ENCODE measurements around the gene DDX4. TPM values are rescaled to one million over a fixed set of nuclear protein-coding genes. Genes with fewer than 3 reads are reported as not detected.

DDX4 gene
- total RNA-seq, 1 experiment from 2014 or later: not detected

- DNase-seq (ENCODE audit: low spot score): no peak
These were observed 128.0 kb downstream of the DDX4 start for GRCh38 chr5:55865831-55866230.

DNA sequence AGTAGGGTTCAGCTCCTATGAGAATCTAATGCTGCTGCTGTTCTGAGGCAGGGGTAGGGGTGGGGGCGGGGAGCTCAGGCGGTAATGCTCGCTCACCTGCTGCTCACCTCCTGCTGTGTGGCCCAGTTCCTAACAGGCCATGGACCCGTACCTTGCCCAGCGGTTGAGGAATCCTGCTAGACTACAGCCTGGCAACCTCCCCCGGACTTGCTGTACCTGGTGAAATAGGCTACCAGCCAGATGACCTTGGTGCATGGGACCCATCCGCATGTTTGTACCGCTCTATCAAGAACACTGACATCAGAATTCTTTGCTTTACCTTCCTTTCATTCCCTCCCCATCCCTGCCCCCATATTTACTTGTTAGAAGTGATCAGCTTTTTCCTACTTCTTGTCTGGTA is 128.6 kb downstream of the DDX4 start:
- no peak for DNase-seq (ENCODE audit: low spot score)

Other genes starting within 250 kb of the DDX4 start
- gene PLPP1, start 203.1 kb upstream of the DDX4 start, total RNA-seq (2014; rRNA removed; shearing (Covaris generic)): 77.8 and 89.4 TPM in 2 replicates
- 15.0 and 17.9 TPM in 2 replicates for gene SLC38A9, start 25.7 kb upstream of the DDX4 start, total RNA-seq (2014; rRNA removed; shearing (Covaris generic))
- 7.6 and 10.5 TPM in 2 replicates for gene IL31RA, start 113.3 kb downstream of the DDX4 start, total RNA-seq (2014; rRNA removed; shearing (Covaris generic))